Skin of body (tissue), 2 donors: ENCODE results near the gene FOXD1. TPM values are rescaled to one million over a fixed set of nuclear protein-coding genes. Genes with fewer than 3 reads are reported as not detected.
"Not testable (repeated sequence)": the region's sequence is repeated elsewhere in the genome, so short reads cannot be mapped to it uniquely, and the experiment has no call there.

Experiments
- DNase-seq: peaks from one replicate; lab custom pipeline; 2025; lab: John Stamatoyannopoulos, UW
- total RNA-seq: library from RNA; depleted of rRNA; stranded (reverse); fragments of >200 nt; gene quantifications from one replicate; pipeline ENCODE4 v1.2.3, GENCODE V29; 2014

Gene FOXD1
- total RNA-seq, 1 donor from 2014 or later = 1.4 TPM

- peak; percentile 81 for DNase-seq
Observed at GRCh38 chr5:73464016-73464745, 15.6 kb upstream of the FOXD1 start.

GRCh38 chr5:73460133-73460532 lies 11.6 kb upstream of the FOXD1 start:
- no peak for DNase-seq

- no peak for DNase-seq
Observed at GRCh38 chr5:73459366-73459765, 10.8 kb upstream of the FOXD1 start.

GRCh38 chr5:73456462-73456861 lies 7.9 kb upstream of the FOXD1 start:
- DNase-seq = not testable (repeated sequence)

- DNase-seq = no peak
Observed at GRCh38 chr5:73454379-73455036, 5.9 kb upstream of the FOXD1 start.

GRCh38 chr5:73452215-73452614 lies 3.6 kb upstream of the FOXD1 start:
- DNase-seq = no peak

- no peak for DNase-seq
Observed at GRCh38 chr5:73451224-73452130, 2.9 kb upstream of the FOXD1 start.

- peak; percentile 44 for DNase-seq
Observed at GRCh38 chr5:73450672-73451223, 2.2 kb upstream of the FOXD1 start.

GRCh38 chr5:73450137-73450536 lies 1.6 kb upstream of the FOXD1 start:
- DNase-seq = no peak

GRCh38 chr5:73447530-73448462 lies 781 bp downstream of the FOXD1 start:
- no peak for DNase-seq

GRCh38 chr5:73446631-73447529 lies 1.7 kb downstream of the FOXD1 start:
- no peak for DNase-seq

GRCh38 chr5:73445665-73446630 lies 2.6 kb downstream of the FOXD1 start:
- no peak for DNase-seq

GRCh38 chr5:73444499-73445438 lies 3.8 kb downstream of the FOXD1 start:
- DNase-seq = no peak

- no peak for DNase-seq
Observed at GRCh38 chr5:73443829-73444498, 4.6 kb downstream of the FOXD1 start.

- no peak for DNase-seq
Observed at GRCh38 chr5:73442996-73443627, 5.5 kb downstream of the FOXD1 start.

- no peak for DNase-seq
Observed at GRCh38 chr5:73442231-73442811, 6.3 kb downstream of the FOXD1 start.
